Mesenchymal stem cell (in vitro differentiated cells and primary cell): ENCODE data around the gene PPM1J.

ENCODE experiments used
- DNase-seq: peaks from one replicate; pipeline ENCODE4 v3.0.0-alpha.2; 2013
- H2AFZ ChIP-seq: one replicate; pipeline ENCODE4 v1.6.1; 2013; ENCODE audit warnings: low read depth, mild to moderate bottlenecking, control low read depth, inconsistent platforms, low read length, moderate library complexity
- H2AK5ac ChIP-seq: 2 replicates; pipeline ENCODE4 v1.6.1; 2013; ENCODE audit warnings: low read length, moderate library complexity, mild to moderate bottlenecking, inconsistent platforms; ENCODE audit not compliant: severe bottlenecking
- H2BK120ac ChIP-seq: one replicate; pipeline ENCODE4 v1.6.1; 2013; ENCODE audit warnings: low read depth, mild to moderate bottlenecking, inconsistent platforms, low read length, moderate library complexity
- H2BK12ac ChIP-seq, 2 experiments: one replicate each; pipeline ENCODE4 v1.6.1; 2013; ENCODE audit warnings: inconsistent platforms in 2 of 2, low read length in 2 of 2, mild to moderate bottlenecking in 2 of 2, moderate library complexity in 2 of 2, control low read depth in 1 of 2
- H2BK15ac ChIP-seq: one replicate; pipeline ENCODE4 v1.6.1; 2013; ENCODE audit warnings: mild to moderate bottlenecking, low read depth, inconsistent platforms; ENCODE audit not compliant: poor library complexity, severe bottlenecking
- H2BK5ac ChIP-seq: 2 replicates; pipeline ENCODE4 v1.6.1; 2013; ENCODE audit warnings: low read depth, mild to moderate bottlenecking, low read length, control low read depth, inconsistent platforms; ENCODE audit not compliant: poor library complexity, severe bottlenecking
- H3K14ac ChIP-seq, 2 experiments: one replicate each; pipeline ENCODE4 v1.6.1; 2013; ENCODE audit warnings: inconsistent platforms in 2 of 2, low read length in 2 of 2, control low read depth in 1 of 2, mild to moderate bottlenecking in 1 of 2, moderate library complexity in 1 of 2
- H3K18ac ChIP-seq, 2 experiments: one replicate each; pipeline ENCODE4 v1.6.1; 2013; ENCODE audit warnings: inconsistent platforms in 2 of 2, low read length in 2 of 2, control low read depth in 1 of 2, low read depth in 1 of 2, mild to moderate bottlenecking in 1 of 2
- H3K23ac ChIP-seq, 2 experiments: one replicate each; pipeline ENCODE4 v1.6.1; 2013; ENCODE audit warnings: inconsistent platforms in 2 of 2, low read length in 2 of 2, mild to moderate bottlenecking in 2 of 2, moderate library complexity in 2 of 2, control low read depth in 1 of 2
- H3K27ac ChIP-seq: 2 replicates; pipeline ENCODE4 v1.5.1; 2013; ENCODE audit warnings: mild to moderate bottlenecking, moderate library complexity, low read length, control low read depth, inconsistent platforms; ENCODE audit not compliant: poor library complexity, severe bottlenecking
- H3K27me3 ChIP-seq, 2 experiments: 2 replicates each; pipeline versions ENCODE4 v1.6.1 to v1.7.0; 2013; ENCODE audit warnings: low read length in 2 of 2, mild to moderate bottlenecking in 2 of 2, moderate library complexity in 2 of 2, control low read depth in 1 of 2, inconsistent platforms in 1 of 2; ENCODE audit not compliant: control insufficient read depth in 1 of 2, insufficient read depth in 1 of 2
- H3K36me3 ChIP-seq, 2 experiments: 2 replicates each; pipeline versions ENCODE4 v1.6.1 to v1.7.0; 2013; ENCODE audit warnings: low read length in 2 of 2, control low read depth in 1 of 2, inconsistent platforms in 1 of 2, low read depth in 1 of 2, mild to moderate bottlenecking in 1 of 2; ENCODE audit not compliant: insufficient read depth in 2 of 2, control insufficient read depth in 1 of 2
- H3K4ac ChIP-seq, 2 experiments: one replicate each; pipeline ENCODE4 v1.6.1; 2013; ENCODE audit warnings: inconsistent platforms in 2 of 2, low read length in 2 of 2, mild to moderate bottlenecking in 2 of 2, moderate library complexity in 2 of 2, control low read depth in 1 of 2, low read depth in 1 of 2
- H3K4me1 ChIP-seq: 2 replicates; pipeline ENCODE4 v1.6.1; 2013; ENCODE audit warnings: low read depth, low read length, control low read depth; ENCODE audit not compliant: control insufficient read depth, insufficient read depth
- H3K4me2 ChIP-seq: 2 replicates; pipeline ENCODE4 v1.6.1; 2013; ENCODE audit warnings: low read length, mild to moderate bottlenecking, inconsistent platforms; ENCODE audit not compliant: poor library complexity, severe bottlenecking
- H3K4me3 ChIP-seq, 2 experiments: 2 replicates each; pipeline versions ENCODE4 v1.5.1 to v1.7.0; 2013; ENCODE audit warnings: low read length in 2 of 2, mild to moderate bottlenecking in 2 of 2, control low read depth in 1 of 2, low read depth in 1 of 2; ENCODE audit not compliant: insufficient read depth in 1 of 2
- H3K79me1 ChIP-seq: replicated peaks from 2 replicates; pipeline ENCODE4 v1.6.1; 2013; ENCODE audit warnings: mild to moderate bottlenecking, control low read depth, low read length, inconsistent platforms; ENCODE audit not compliant: poor library complexity, severe bottlenecking
- H3K9ac ChIP-seq: 2 replicates; pipeline ENCODE4 v1.7.0; 2013; ENCODE audit warnings: mild to moderate bottlenecking, low read length, moderate library complexity
- H3K9me3 ChIP-seq: 2 replicates; pipeline ENCODE4 v1.7.0; 2013; ENCODE audit warnings: mild to moderate bottlenecking, low read length; ENCODE audit not compliant: control insufficient read depth
- H4K8ac ChIP-seq: one replicate; pipeline ENCODE4 v1.6.1; 2013; ENCODE audit warnings: inconsistent platforms, mild to moderate bottlenecking, low read length, moderate library complexity
- H4K91ac ChIP-seq: one replicate; pipeline ENCODE4 v1.6.1; 2013; ENCODE audit warnings: mild to moderate bottlenecking, low read length, inconsistent platforms
- WGBS: methylation state at CpG from one replicate; pipeline ENCODE4 v1.1.7; 2013; ENCODE audit warnings: mixed read lengths; 5-methylcytosine and 5-hydroxymethylcytosine counted together

PPM1J gene

GRCh38 chr1:112699425-112700144 lies 15.5 kb downstream of the PPM1J start:
- peak; percentile 27 for DNase-seq
- Histone ChIP-seq H2BK120ac (peak overlapping the region; percentile 45), H2AK5ac (peak overlapping the region; percentile 24), H3K4ac (no peak overlapping the region), H3K9ac (peak overlapping the region; percentile 62), H4K91ac (peak overlapping the region; percentile 52), H3K27me3 (no peaks in the 10 kb centered on the region), H3K4me1 (peaks cover 51% of the 10 kb centered on the region), H2BK12ac (peak overlapping the region in 1 of 2 experiments; percentile 35), H3K9me3 (no peaks in the 10 kb centered on the region), H2AFZ (no peak overlapping the region), H2BK15ac (peak overlapping the region; percentile 60), H3K4me2 (no peak overlapping the region), H3K79me1 (peaks cover 5% of the 10 kb centered on the region), H3K36me3 (peaks cover 82 to 83% of the 10 kb centered on the region in 2 experiments), H3K18ac (peak overlapping the region; percentile 23 to 64), H2BK5ac (no peak overlapping the region), H3K4me3 (no peak overlapping the region), H4K8ac (peak overlapping the region; percentile 7), H3K14ac (no peak overlapping the region), H3K23ac (peak overlapping the region in 1 of 2 experiments; percentile 23), H3K27ac (peak overlapping the region; percentile 89)
- 92% methylated on average over 13 of the region's 13 CpGs for WGBS

- 84% methylated on average over 17 of the region's 17 CpGs for WGBS
These were observed 16.5 kb downstream of the PPM1J start for GRCh38 chr1:112698366-112699310.

GRCh38 chr1:112697781-112698201 lies 17.3 kb downstream of the PPM1J start:
- H2BK15ac ChIP-seq = no peak overlapping the region
- H4K91ac ChIP-seq = peak overlapping the region; percentile 15
- H3K23ac ChIP-seq = no peak overlapping the region
- H3K9me3 ChIP-seq = no peaks in the 10 kb centered on the region
- H3K4ac ChIP-seq = no peak overlapping the region
- H3K4me2 ChIP-seq = no peak overlapping the region
- H3K79me1 ChIP-seq = peaks cover 12% of the 10 kb centered on the region
- H3K18ac ChIP-seq = no peak overlapping the region
- H3K4me3 ChIP-seq = no peak overlapping the region
- no peak overlapping the region for H3K14ac ChIP-seq
- no peak overlapping the region for H3K9ac ChIP-seq
- no peak overlapping the region for H4K8ac ChIP-seq
- no peak overlapping the region for H2AK5ac ChIP-seq
- H2AFZ ChIP-seq = no peak overlapping the region
- no peak overlapping the region for H3K27ac ChIP-seq
- no peaks in the 10 kb centered on the region for H3K27me3 ChIP-seq
- no peak for DNase-seq
- H3K36me3 ChIP-seq = peaks cover 86% of the 10 kb centered on the region in 2 experiments
- H2BK5ac ChIP-seq = no peak overlapping the region
- 100% methylated on average over 9 of the region's 9 CpGs for WGBS
- H2BK12ac ChIP-seq = no peak overlapping the region
- H2BK120ac ChIP-seq = no peak overlapping the region
- peaks cover 39% of the 10 kb centered on the region for H3K4me1 ChIP-seq

More at GRCh38 chr1:112698366-112699310, 16.5 kb downstream of the PPM1J start:
- H2BK12ac ChIP-seq = no peak overlapping the region
- H3K36me3 ChIP-seq = peaks cover 87 to 88% of the 10 kb centered on the region in 2 experiments
- no peak overlapping the region for H4K91ac ChIP-seq
- no peak overlapping the region for H2AK5ac ChIP-seq
- peak overlapping the region; percentile 2 for H2BK15ac ChIP-seq
- H3K4me1 ChIP-seq = peaks cover 44% of the 10 kb centered on the region
- H3K4ac ChIP-seq = no peak overlapping the region
- H4K8ac ChIP-seq = no peak overlapping the region
- DNase-seq = no peak
- no peak overlapping the region for H3K18ac ChIP-seq
- no peaks in the 10 kb centered on the region for H3K27me3 ChIP-seq
- H2BK120ac ChIP-seq = no peak overlapping the region
- no peak overlapping the region for H3K27ac ChIP-seq
- no peak overlapping the region for H2AFZ ChIP-seq
- H3K9ac ChIP-seq = no peak overlapping the region
- H3K4me2 ChIP-seq = no peak overlapping the region
- peaks cover 11% of the 10 kb centered on the region for H3K79me1 ChIP-seq
- H3K9me3 ChIP-seq = no peaks in the 10 kb centered on the region
- H3K23ac ChIP-seq = no peak overlapping the region
- H2BK5ac ChIP-seq = no peak overlapping the region
- no peak overlapping the region for H3K4me3 ChIP-seq
- no peak overlapping the region for H3K14ac ChIP-seq
